NCI-H1105 treated with DMSO at 0.1 percent for 48 hours (cell line): ENCODE results near the gene NPPC.
A peak's percentile ranks its signal among the peaks of the same experiment; 100 is the strongest.
"Not testable (repeated sequence)": the region's sequence is repeated elsewhere in the genome, so short reads cannot be mapped to it uniquely, and the experiment has no call there.

Source experiments
- DNase-seq: peaks from one replicate; lab custom pipeline; 2025; lab: John Stamatoyannopoulos, UW

Gene NPPC, protein sequence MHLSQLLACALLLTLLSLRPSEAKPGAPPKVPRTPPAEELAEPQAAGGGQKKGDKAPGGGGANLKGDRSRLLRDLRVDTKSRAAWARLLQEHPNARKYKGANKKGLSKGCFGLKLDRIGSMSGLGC

DNA sequence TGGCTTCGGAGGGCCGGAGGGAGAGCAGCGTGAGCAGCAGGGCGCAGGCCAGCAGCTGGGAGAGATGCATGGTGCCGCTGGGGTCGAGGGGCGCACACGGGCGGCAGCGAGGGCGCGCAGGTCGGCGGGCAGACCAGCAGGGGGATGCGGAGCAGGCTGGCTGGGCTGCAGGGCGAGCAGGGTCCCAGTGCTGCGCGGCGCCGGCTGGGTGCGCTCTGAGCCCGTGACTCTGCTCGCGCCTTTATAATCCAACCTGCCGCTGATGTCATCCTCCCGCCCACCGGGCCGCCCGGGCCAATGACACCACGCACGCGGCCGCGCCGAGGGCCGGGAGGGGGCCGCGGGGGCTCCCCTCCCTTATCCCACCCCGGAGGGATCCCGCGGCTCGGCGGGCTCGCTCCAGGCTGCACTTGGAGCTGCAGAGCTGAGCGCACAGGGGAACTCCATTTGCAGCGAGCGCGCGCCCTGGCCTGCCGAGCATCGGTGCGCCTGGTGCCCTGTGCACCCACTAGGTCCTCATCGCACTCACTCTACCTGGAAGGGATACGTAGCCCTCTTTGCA is at the start of gene NPPC:
NPPC (minus strand) TSS at position 217 of the 562 bp plus-strand sequence; CDS start at position 70, 147 bp downstream.
- peak; percentile 73 for DNase-seq

GRCh38 chr2:231975001-231975400 is 48.8 kb upstream of the NPPC start:
- DNase-seq = no peak

- no peak for DNase-seq
Observed at GRCh38 chr2:231970461-231970860, 44.3 kb upstream of the NPPC start.

DNA sequence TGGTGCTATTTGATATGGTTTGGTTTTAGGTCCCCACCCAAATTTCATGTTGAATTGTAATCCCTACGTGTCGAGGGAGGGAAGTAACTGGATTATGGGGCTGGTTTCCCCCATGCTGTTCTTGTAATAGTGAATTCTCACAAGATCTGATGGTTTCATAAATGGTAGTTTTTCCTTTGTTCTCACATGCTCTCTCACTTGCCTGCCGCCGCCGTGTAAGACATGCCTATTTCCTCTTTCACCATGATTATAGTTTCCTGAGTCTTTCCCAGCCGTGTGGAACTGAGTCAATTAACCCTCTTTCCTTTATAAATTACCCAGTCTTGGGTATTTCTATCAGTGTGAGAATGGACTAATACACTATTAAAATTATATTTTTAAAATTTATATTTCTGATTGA is 42.6 kb upstream of the NPPC start:
- no peak for DNase-seq

GRCh38 chr2:231966886-231967285 is 40.7 kb upstream of the NPPC start:
- DNase-seq = no peak

DNA sequence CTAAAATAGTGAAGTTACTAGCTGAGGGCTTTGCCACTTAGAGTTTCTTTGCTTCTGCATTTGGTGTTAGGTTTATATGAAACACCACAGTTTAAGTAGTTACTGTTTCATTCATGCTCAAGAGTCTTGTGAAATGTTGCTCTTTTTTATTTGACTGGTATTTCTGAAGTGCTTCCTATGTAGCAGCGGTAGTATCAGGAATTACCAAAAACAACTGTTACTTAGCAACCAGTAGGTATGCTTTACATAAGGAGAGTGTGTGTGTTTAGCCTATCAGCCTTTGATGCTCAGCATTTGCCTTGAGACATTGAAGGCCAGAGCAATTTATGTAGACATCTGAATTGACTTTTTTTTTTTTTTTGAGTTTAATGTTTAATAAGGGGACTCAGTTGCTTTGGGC is 38.9 kb upstream of the NPPC start:
- DNase-seq = no peak

DNA sequence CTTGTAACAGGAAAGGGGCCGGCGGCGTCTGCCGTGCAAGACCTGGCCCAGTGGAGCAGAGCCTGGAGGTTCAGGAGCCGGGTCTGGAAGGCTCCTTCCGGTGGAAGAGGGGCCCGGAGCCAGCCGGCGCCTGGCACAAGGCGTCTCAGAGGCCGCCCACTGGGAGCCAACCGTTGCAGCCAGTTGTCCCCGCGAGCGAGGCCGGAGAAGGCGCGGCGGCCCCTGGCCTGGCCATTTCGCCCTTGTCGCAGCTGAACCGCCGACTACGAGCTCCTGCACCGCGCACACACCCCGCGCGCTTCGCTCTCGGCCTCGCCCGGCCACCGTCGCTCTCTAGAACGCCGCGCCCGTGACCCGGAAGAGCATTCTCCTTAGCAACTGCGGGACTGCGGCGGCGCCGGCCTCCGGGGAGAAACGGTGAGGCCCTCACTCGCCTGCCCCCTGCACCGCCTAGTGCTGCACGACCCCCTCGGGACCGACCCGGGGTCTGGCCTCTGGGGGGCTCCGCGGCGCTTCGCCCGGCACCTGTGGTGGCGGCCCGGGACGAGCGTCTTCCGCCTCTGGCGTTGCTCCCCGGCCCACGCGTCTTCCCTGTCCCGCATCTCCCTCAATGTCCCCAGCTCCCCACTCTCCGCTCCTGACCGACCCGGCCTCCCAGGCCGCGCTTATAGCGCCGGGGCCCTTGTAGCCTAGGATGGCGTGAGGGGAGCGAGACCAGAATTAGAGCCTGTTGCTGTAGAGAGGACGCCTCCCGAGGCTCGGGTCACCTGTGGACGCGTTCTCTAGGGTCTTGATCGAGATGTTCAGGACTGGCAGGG is 35.4 kb upstream of the NPPC start, which contains the start of gene DIS3L2:
DIS3L2 (plus strand) TSS at position 365 of the 818 bp plus-strand sequence. CDS start 53,215 bp downstream, outside the sequence.
- DNase-seq = peak; percentile 64

DNA sequence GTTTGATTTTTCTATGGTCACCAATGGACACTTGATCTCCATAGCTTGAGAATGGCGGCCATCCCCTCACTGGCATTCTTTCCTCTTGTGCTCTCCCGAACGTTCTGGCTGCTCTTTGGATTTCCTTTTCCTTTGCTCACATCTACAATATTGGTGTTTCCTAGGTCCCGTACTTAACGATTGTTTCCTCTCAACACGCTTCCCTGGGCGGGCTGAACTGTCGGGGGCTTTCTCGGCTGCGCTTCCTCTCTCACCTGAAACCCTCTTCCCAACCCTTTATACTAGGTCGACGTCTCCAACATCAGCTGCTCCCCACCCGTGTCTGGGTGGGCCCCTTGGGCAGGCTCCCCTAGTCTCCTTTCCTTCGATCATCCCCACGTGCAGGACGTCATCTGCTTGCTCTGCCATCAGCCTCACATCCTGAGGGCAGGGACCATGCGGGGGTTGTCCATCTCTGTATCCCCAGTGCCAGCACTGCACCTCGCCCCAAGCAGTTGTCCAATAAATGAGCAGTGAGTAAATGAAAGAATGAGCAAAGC is 34.7 kb upstream of the NPPC start:
- DNase-seq = peak; percentile 40

- DNase-seq = no peak
Observed at GRCh38 chr2:231957913-231958763, 31.9 kb upstream of the NPPC start.

- DNase-seq = no peak
Observed at GRCh38 chr2:231955758-231956472, 29.7 kb upstream of the NPPC start.

GRCh38 chr2:231951452-231952035 is 25.3 kb upstream of the NPPC start:
- DNase-seq = no peak

DNA sequence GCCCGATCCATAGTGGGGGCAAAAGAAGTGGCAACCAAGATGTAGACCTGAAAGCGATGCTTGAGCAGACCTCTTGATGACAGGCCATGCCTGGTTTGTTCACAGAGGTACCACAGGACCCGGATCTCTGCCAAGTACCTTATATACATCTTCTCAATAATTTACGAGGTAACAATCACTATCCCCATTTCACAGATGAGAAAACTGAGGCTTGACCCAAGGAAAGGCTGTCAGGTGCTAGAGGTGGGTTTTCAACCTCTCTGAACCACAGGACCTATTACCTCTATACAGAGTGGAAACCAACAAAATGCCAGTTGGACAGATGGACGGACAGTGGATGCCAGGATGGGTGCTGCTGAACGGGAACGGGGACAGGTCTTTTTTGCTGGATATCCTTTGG is 21.5 kb upstream of the NPPC start:
- no peak for DNase-seq

- DNase-seq = not testable (repeated sequence)
Observed at GRCh38 chr2:231947112-231947511, 20.9 kb upstream of the NPPC start.

DNA sequence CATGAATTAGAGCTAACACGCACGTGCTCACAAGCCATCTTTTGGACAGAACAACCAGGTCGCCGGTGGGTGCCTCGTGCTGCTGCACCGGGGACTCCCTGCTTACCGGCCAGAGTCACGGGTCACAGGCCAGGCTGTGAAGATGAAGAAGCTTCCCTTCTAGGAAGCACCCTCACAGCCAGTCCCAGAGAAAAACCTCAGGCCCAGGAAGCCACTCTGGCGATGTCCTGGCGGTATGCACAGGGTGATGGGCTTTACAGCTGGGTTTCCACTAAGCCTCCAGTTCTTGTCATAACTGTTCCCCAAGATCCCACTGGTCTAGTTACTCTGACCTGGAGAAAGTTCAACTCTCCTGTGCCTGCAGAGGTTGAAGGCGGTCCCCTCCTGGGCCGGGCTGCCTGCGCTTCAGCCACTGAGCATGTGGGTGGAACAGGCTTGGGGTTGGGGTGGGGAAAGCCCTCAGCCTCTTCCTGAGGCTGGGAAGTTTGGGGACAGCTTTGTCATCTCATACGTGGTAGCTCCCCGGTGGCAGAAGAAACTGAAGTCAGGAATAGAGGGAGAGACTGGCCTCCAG is 20.1 kb upstream of the NPPC start:
- DNase-seq = no peak

DNA sequence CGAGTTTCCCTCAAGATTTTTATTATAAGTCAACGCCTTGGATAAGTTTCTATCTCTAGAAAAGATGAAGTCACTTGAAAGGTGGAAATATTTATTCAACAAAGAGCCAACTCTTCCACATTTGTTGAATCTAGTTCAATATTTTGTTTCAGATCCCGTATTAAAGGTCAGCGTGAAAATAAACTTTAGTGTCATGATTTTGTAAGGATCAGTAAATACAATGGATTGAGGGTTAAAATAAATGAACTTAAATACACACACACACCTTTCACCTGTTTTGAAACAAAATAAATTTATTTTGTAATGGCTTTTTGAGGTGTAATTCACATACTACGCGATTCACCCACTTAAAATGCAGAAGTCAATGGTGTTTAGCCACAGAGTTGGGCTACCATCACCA is 16.0 kb upstream of the NPPC start:
- DNase-seq = no peak

DNA sequence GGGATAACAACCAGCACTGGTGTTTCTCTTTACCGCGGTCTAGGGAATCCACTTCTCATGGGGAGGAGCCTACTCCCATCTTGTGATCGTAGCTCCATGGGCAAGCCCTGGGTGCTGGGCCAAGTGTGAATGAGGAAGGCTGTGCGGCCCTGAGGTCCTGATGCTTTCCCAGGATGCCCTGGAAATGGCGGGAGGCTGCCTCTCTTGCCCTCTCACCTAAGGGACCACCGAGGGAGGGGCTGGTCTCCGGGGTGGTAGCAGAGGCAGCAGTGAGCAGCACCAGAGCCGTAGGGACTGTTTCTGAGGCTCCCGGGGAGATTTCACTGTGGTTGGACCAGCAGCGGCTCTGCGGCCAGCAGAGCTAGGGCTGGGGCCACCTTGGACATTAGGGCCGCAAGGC is 15.5 kb upstream of the NPPC start:
- no peak for DNase-seq

DNA sequence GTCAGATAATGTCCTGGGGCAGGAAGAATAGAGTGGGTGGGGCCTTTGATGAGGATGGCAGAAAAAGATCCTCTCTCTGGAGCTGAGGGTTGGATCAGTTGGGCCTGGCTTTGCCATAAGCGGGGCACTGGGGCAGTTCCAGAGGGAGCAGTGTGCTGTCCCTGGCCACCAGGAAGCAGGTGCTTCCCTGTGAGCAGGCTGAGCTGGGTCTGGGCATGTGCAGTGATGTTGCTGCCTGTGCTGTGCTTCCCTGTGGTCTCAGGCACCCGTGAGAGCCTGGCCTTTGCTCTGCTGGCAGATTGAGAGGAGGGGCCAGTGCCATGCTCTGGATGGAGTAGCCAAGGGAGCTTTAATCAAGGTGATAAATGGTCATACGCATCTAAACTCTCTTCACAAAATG is 14.6 kb upstream of the NPPC start:
- no peak for DNase-seq

DNA sequence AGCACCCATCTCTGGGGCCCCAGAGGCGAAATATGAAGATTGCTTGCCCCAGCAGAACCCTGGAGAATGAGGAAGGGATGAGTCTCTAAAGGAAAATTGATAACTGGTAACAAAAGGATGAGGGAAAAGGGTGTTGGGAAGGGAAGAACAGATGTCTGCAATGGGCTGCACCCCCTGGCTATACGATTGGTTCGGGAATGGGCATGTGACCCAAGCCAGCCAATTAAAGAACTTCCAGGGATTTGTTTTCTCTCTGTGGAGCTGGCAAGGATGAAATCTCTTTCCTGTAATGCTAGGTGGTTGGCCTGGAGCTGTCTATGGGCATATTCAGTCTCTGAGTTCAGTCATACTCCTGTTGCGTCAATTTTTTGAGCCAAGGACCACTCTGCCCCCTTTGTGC is 12.8 kb upstream of the NPPC start:
- no peak for DNase-seq

GRCh38 chr2:231937057-231937456 is 10.9 kb upstream of the NPPC start:
- no peak for DNase-seq

DNA sequence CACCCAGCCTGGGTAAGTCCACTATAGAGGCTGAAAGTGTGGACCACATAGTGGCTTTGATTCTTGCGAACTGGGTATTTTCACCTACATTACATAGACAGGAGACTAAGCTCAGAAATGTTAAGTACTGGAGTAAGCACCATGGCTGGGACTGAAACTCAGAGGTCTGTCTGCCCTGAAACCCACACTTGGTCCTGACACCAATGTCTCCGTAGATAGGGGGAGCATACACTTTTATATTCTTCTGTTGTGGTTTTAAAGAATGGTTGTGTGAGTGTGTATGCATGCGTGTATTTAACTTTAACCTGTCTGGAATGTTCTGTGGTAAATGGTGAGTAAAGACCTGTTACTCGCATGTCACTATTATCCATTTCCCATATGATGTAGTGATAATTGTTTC is 10.3 kb upstream of the NPPC start:
- DNase-seq = no peak

DNA sequence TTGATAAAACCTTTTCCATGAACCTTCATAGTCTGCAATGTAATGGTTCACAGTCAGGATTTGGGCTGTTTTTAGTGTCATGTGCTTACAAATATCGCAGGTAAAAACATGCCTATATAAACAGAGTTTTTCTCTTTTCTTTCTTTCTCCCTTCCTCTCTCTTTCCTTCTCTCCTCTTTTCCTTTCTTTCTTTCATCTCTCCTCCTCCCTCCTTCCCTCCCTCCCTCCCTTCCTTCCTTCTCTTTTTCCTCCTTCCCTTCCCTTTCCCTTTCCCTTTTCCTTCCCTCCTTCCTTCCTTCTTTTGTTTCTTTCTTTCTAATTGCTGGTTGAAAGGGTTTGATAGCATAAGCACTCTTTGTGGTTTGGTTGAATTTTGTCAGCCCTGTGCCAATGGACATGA is 9.6 kb upstream of the NPPC start:
- DNase-seq = no peak
